GM18867 (cell line): ENCODE data around the gene UBL7.
"Not testable (repeated sequence)": the region's sequence is repeated elsewhere in the genome, so short reads cannot be mapped to it uniquely, and the experiment has no call there.

Experiments used
- ATAC-seq: cut with Tn5 transposase; IDR thresholded peaks from one replicate; pipeline ENCODE4 v1.9.1; 2021; ENCODE audit warnings: mild to moderate bottlenecking, moderate library complexity; ENCODE audit not compliant: unreplicated experiment

Gene UBL7, protein sequence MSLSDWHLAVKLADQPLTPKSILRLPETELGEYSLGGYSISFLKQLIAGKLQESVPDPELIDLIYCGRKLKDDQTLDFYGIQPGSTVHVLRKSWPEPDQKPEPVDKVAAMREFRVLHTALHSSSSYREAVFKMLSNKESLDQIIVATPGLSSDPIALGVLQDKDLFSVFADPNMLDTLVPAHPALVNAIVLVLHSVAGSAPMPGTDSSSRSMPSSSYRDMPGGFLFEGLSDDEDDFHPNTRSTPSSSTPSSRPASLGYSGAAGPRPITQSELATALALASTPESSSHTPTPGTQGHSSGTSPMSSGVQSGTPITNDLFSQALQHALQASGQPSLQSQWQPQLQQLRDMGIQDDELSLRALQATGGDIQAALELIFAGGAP

DNA sequence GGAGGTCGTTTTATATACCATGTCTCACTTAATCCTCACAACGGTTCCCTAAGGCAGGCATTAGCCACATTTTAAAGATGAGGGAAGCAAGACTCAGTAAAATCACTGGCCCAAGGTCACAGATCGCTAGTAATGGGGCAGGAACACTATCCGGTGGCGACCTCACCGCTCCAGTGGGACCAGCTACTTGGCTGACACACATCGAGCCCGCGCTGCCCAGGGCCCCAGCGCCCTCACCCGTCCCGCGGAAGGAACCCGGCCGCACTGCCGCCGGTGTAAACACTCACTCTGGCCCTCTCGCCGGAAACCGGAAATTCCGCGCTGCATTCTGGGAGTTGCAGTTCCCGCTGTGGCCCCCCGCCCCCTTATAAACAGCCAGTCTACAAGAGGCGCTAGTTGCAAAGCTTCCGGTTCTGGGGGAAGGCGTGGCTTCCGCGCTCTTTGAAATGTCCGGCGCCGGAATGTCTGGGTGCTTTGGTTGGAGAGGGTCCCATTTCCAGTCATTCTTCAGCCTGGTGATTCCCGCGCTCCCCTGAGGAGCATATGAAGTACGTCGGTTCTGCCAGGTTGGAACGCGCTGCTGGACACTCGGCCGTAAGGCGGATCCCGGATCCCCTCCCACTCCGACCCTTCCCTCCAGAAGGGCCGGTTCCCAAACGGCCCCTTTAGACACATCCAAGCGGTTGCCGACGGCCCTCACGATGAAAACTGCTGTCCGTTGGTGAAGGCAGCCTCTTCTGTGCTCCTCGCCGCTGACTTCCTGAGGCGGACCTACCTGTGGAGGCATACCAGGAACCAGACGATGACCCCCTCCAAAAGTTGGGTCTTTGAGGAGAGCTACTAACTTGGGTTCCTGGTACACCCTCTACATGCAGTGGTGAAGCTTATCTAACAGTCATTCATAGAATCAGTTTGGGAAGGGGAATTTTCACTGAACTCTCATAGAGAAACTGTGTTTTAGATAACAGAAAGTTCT lies at the start of gene UBL7:
Gene UBL7 (minus strand): TSS at position 290 of the 976 bp plus-strand sequence. CDS start 2,293 bp downstream, outside the sequence.
- peak; percentile 79 for ATAC-seq

DNA sequence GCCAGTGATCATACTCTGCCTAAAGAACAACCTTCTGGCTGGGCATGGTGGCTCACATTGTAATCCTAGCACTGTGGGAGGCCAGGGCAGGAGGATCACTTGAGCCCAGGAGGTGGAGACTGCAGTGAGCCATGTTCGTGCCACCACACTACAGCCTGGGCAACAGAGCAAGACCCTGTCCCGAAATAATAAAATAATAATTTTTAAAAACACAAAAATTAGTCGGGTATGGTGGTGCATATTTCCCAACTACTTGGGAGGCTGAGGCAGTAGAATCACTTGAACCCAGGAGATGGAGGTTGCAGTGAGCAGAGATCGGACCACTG lies 45.5 kb upstream of the UBL7 start:
- ATAC-seq, result no peak

DNA sequence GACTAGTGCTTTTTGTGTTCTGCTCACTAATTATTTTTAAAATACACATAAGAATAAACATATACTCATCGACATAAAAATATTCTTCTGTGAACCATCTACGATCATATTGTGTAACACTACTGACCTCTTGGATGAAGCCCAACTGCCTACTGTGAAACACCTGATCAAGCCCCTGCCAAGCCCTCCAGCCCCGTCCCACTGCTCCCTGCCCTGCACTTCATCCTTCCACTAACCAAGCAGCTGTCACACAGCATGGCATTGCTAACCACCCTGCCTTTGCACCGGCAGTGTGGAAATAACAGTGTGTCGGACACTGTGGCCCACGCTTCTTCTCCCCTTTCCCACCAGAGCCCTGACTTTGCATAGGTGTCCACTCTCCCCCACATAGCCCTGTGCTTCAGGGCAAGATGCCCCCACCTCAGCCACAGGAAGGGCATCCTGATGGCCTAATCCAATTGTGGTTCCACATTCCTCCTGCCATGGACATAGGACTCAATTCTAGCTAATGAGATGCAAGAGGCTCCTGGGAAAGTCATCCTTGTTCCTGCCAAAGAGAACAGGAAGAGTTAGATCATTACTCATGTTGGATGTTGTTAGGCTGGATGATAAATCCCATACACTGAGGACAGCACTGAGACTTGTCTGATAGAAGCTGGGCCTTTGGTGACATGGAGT lies 45.0 kb upstream of the UBL7 start:
- ATAC-seq, result no peak

DNA sequence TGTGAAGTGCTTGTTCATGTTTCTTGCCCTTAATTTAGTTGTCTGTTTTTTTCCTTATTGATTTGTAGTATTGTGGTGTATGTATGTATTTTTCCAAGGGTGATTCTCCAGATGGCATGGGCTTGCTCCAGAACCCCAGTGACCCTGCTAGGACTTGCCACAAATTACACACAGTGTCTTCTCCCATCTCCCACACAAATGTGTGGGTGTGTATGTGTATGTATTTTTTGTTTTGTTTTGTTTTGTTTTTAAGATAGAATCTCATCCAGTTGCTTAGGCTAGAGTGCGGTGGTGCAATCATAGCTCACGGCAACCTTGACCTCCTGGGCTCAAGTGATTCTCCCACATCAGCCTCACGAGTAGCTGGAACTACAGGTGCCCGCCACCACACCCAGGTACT lies 43.9 kb upstream of the UBL7 start:
- ATAC-seq, result no peak

DNA sequence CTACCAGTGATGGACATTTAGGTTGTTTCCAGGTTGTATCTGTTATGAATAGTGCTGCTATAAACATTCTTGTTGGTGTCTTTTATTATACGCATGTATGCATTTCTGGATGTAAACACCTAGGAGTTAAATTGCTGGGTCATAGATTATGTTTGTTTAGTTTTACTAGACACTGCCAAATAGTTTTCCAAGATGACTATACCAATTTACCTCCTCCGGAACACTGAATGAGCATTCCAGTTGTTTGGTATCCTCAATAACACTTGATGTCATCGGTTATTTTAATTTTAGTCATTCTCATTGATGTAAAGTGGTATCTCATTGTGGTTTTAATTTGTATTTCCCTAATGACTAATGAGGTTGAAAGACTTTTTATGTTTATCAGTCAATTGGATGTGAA lies 43.5 kb upstream of the UBL7 start:
- ATAC-seq, result no peak

- no peak for ATAC-seq
Observed at GRCh38 chr15:74502301-74502700, 41.3 kb upstream of the UBL7 start.

DNA sequence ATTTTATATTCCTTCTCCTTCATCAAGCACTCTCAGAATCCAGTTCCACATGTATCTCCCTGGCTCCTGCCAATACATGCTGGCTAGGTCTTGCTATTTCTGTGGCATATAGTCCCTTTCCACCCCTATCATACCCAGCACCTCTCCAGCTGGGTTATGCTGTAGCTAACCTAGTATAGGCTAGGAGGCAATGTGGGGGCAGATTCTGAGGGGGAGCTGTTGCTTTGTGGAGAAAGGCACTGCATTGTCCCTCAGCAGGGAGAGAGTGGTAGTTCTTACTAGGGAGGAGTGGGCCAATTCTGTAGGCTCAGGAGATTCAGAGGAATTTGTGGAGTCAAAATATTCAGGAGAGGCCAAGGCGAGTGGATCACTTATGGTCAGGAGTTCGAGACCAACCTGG lies 39.4 kb upstream of the UBL7 start:
- ATAC-seq, result no peak

DNA sequence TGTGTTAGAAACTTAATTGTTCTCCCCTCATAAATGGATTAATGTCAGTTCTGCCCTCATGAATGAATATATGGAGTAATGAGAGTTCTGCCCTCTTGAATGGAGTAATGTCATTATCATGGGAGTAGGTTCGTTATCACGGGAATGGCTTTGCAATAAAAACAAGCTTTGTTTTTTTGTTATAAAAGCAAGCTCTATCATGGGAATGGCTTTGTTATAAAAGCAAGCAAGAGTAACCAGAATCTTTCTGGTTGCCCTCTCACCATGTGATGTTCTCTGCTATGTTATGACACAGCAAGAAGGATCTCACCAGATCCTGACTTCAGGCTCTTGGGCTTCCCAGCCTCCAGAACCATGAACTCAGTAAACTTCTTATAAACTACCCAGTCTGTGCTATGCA lies 38.4 kb upstream of the UBL7 start:
- ATAC-seq, result no peak

- ATAC-seq, result no peak
Observed at GRCh38 chr15:74497584-74497983, 36.6 kb upstream of the UBL7 start.

- no peak for ATAC-seq
Observed at GRCh38 chr15:74496648-74497047, 35.7 kb upstream of the UBL7 start.

- no peak for ATAC-seq
Observed at GRCh38 chr15:74490339-74490689, 29.4 kb upstream of the UBL7 start.

DNA sequence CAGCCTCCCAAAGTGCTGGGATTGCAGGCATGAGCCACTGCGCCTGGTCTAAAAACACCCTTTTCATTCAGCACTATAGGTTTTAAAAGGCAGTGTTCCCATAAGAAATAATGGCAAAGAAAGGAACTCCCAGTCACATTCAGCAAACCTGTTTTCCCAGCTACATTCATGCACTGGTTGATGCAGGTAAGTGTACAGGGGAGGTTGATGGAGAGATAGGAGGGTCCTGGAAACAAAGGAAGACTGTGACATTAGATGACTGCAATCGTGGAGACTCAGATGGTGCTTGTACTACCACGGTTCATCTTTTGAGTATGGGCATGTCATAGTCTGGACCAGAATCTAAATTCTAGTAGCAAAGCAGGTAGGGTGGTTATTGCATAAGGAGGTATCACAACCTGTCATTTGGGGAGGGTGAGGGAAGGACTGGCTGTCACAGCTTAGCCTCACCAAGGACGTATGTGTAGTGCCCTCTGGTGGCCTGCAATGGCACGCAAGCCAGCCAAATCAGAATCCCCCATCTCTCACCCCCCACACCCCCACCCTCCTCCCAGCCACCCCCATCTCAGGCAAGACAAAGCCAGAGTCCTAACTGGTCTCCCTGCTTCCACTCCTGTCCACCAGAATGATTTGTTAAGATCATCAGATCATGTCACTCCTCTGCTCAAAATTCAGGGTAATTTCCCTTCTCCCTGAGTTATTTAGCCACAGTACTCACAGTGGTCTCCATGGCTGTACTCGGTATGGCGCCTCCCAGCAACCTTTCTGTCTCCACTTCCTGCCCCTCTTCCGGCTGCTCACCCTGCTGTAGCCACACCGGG lies 28.8 kb upstream of the UBL7 start:
- no peak for ATAC-seq

GRCh38 chr15:74488776-74489175 lies 27.8 kb upstream of the UBL7 start:
- no peak for ATAC-seq

GRCh38 chr15:74482661-74483060 lies 21.7 kb upstream of the UBL7 start:
- ATAC-seq, result no peak

GRCh38 chr15:74480364-74480763 lies 19.4 kb upstream of the UBL7 start:
- not testable (repeated sequence) for ATAC-seq

DNA sequence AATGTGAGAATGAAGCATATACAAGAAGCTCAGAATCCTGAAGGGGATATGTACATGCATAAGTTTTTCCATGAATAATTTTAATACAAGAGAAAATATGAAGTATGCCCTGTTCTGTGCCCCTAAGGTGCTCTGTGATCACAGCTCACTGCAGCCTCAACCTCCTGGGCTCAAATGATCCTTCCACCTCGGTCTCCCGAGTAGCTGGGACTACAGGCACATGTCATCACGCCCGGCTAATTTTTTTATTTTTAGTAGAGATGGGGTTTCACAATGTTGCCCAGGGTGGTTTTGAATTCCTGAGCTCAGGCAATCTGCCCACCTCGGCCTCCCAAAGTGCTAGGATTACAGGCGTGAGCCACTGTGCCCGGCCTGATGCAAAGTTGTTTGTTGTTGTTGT lies 10.7 kb upstream of the UBL7 start:
- ATAC-seq, result not testable (repeated sequence)

DNA sequence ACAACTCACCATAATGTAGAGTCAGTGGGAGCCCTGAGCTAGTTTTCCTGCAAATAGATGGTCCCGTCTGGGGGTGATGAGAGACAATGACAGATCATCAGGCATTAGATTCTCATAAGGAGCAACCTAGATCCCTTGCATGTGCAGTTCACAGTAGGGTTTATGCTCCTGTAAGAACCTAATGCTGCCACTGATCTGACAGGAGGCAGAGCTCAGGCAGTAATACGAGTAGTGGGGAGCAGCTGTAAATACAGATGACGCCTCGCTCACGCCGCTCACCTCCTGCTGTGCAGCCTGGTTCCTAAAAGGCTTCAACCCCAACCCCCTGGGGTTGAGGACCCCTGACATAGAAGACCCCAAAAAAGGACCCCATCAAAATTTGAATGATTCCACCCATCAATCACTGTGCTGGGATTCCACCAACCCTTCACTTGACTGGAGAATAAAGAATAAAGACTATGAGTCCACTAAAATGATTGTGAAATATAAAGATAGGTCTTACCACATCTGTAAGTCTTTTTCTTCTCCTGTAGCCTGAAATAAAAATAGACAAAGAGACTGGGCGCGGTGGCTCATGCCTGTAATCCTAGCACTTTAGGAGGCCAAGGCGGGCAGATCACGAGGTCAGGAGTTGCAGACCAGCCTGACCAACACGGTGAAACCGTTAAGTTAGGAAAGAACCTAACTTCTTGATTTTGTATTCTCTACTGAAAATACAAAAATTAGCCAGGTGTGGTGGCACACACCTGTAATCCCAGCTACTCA lies 9.9 kb upstream of the UBL7 start:
- no peak for ATAC-seq

DNA sequence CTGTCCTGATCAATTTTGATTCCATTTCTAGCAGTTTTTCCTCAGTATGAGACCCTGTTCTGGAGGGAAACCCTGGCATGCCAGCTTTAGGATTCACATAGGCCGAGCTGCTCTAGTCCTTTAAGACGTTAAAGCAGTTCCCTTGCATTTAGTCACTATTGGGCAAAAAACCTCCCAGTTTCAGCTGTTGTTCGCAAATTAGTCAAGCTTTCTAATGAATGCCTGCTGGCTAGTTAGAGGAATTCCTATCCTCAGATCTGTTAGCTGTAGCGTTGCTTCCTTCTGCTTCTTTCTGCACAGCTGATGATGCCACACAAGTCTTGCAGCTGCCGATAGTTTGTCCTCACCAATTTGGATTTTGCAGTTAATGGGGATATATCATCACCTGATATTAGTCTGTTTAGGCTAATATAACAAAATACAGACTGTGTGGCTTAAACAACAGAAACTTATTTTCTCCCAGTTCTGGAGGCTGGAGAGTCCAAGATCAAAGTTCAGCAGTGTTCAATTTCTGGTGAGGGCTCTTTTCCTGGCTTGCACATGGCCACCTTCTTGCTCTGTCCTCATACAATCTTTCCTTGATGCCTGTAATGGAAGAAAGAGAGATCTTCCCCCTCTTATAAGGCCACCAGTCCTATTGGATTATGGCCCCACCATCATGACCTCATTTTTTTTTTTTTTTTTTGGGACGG lies 7.5 kb upstream of the UBL7 start:
- no peak for ATAC-seq

DNA sequence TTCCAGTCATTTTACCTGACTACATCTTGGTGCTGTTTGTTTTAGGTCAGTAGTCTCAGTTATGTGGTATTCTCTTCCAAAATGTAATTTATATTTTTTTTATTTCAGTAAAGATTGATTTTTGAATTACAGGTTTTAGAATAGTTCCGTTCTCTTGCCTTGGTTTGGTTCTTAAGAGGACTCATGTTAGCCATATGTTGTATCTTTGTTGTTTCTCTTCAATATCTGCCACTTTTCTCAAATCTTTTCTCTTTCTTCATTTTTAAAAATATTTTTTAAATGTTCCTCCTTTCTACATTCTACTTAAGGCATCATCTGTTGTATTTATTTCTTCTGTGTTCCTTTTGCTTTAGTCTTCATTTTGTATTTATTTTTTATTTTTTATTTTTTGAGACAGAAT lies 5.6 kb upstream of the UBL7 start:
- ATAC-seq, result no peak
